Activated naive CD4-positive, alpha-beta T cell treated with anti-CD3 and anti-CD28 coated beads for 36 hours (primary cell): ENCODE data around the gene NAPB. TPM values are rescaled to one million over a fixed set of nuclear protein-coding genes. Genes with fewer than 3 reads are reported as not detected.
A peak's percentile ranks its signal among the peaks of the same experiment; 100 is the strongest.

Experiments
- CTCF ChIA-PET: fragments of 350-600 bp; sonication (Branson Sonifier 250); formaldehyde crosslinking; loops from one replicate; lab custom pipeline; 2021; ENCODE audit warnings: antibody characterized with exemption; lab: Charles Lee
- DNase-seq: peaks from one replicate; pipeline ENCODE4 v3.0.0-alpha.2; 2020
- H3K27ac Mint-ChIP-seq: one replicate; pipeline ENCODE4 v1.8.0; 2021; ENCODE audit warnings: mild to moderate bottlenecking, mixed read lengths
- H3K27me3 Mint-ChIP-seq: one replicate; pipeline ENCODE4 v1.8.0; 2021; ENCODE audit warnings: low read depth, mixed read lengths
- H3K36me3 Mint-ChIP-seq: one replicate; pipeline ENCODE4 v1.8.0; 2021; ENCODE audit warnings: low read depth, mixed read lengths
- H3K4me1 Mint-ChIP-seq: one replicate; pipeline ENCODE4 v1.8.0; 2021; ENCODE audit warnings: low read depth, mixed read lengths
- H3K4me3 Mint-ChIP-seq: one replicate; pipeline ENCODE4 v1.8.0; 2021; ENCODE audit warnings: mild to moderate bottlenecking, moderate library complexity, mixed read lengths
- H3K9me3 Mint-ChIP-seq: one replicate; pipeline ENCODE4 v1.8.0; 2021; ENCODE audit warnings: mixed read lengths
- intact Hi-C: fragments of 100-400 bp; cut with micrococcal nuclease; formaldehyde crosslinking; loops from one replicate; pipeline ENCODE4 v1.15.1; 2023
- total RNA-seq, 2 experiments: library from RNA; stranded (reverse); gene quantifications; one replicate each; pipeline ENCODE4 v1.2.3, GENCODE V29; 2021

NAPB gene
- total RNA-seq, 2 experiments from 2014 or later, result 5.4 to 7.6 TPM

DNA sequence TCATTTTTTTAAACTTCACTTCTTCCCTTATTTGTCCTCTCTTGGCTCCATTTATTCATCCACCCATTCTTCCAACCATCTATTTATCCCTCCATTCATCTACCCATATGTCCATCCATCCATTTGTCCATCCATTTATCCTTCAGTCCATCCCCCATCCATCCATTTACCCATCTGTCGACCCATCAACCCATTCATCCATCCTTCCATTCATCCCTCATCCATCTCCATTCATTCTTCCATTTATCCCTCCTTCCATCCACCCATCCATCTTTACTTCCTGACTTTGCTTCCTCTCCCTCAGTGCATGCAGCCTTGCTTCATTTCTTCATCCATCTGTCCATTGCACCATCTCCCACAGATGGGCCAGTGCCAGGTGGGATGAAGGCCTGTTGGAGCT is 29.6 kb upstream of the NAPB start:
- H3K9me3 Mint-ChIP-seq, result no peaks in the 10 kb centered on the region
- intact Hi-C loops, result no loop called here
- peaks cover under 1% of the 10 kb centered on the region for H3K4me1 Mint-ChIP-seq
- H3K27ac Mint-ChIP-seq, result no peak overlapping the region
- CTCF ChIA-PET, result no interaction called here
- no peaks in the 10 kb centered on the region for H3K36me3 Mint-ChIP-seq
- no peak for DNase-seq
- H3K27me3 Mint-ChIP-seq, result no peaks in the 10 kb centered on the region
- no peak overlapping the region for H3K4me3 Mint-ChIP-seq

DNA sequence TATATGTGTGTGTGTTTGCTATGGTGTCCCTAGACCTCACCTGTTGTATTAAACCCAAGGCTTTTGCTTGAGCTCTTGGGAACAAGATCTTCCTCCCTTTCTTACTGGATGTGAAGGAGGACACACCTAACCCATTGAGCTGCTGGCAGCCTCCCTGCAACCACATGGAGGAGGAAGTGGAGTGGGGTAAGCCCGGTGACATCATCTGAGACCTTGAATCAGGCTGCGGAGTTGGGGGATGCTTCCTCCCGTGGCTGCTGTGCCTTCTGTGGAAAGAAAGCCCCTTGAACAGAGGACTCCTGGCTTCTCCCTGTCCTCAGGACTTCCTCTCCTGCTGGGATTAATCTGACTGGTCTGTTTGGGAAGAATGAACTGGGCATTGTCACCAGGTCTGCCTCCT is 28.1 kb upstream of the NAPB start:
- Mint-ChIP-seq H3K9me3 (no peaks in the 10 kb centered on the region), H3K27ac (no peak overlapping the region), H3K4me3 (no peak overlapping the region), H3K4me1 (no peaks in the 10 kb centered on the region), H3K36me3 (no peaks in the 10 kb centered on the region), H3K27me3 (no peaks in the 10 kb centered on the region)
- CTCF ChIA-PET, result interaction anchor here (0.6 to 1.1 kb wide), 2 partner anchors 8 to 12 kb away, joined by 3 to 4 read pairs; no protein-coding TSS in a partner anchor
- DNase-seq, result no peak
- intact Hi-C loops, result loop anchor here (5.0 to 10.0 kb wide), 2 partner anchors 757 to 1115 kb away; no protein-coding TSS in a partner anchor

DNA sequence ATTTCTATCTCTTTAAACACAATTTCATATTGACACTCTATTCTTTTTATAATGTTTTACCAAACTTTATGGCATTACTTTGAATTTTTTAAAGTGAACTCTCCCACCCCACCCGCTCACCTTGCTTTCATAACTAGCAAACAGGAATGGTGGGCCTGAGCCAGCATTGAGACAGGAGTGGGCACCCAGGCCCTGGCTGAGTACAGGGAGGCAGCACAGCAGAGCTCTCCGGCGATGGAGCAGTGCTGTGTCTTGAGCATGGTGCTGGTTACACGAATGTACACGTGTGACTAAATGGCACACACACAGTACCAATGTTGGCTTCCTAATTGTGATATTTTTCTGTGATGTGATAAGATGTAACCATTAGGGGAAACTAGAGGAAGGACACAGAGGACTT is 26.9 kb upstream of the NAPB start:
- no peaks in the 10 kb centered on the region for H3K4me1 Mint-ChIP-seq
- no peak overlapping the region for H3K4me3 Mint-ChIP-seq
- no peak overlapping the region for H3K27ac Mint-ChIP-seq
- intact Hi-C loops, result loop anchor here (5.0 to 10.0 kb wide), 2 partner anchors 756 to 1113 kb away; no protein-coding TSS in a partner anchor
- no peaks in the 10 kb centered on the region for H3K9me3 Mint-ChIP-seq
- DNase-seq, result no peak
- CTCF ChIA-PET, result no interaction called here
- no peaks in the 10 kb centered on the region for H3K27me3 Mint-ChIP-seq
- no peaks in the 10 kb centered on the region for H3K36me3 Mint-ChIP-seq

DNA sequence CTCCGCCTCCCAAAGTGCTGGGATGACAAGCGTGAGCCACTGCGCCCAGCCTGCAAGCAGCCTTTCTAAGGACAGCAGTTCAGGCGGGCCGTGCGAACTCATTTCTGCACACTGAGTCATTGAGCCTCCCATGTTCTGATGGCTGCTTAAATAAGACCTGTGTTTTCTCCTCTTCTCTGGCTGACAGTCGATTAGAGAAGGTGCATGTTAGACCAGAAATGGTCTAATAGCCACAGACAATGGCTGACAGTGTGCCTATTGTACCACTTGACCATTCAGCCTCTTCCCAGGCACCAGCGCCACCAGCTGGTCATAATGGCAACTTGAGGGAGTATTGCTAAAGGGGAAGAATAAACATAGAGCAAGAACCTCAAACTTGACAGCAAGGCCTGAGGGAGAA is 25.2 kb upstream of the NAPB start:
- Mint-ChIP-seq H3K27ac (no peak overlapping the region), H3K9me3 (no peaks in the 10 kb centered on the region), H3K27me3 (no peaks in the 10 kb centered on the region), H3K4me1 (no peaks in the 10 kb centered on the region), H3K36me3 (no peaks in the 10 kb centered on the region), H3K4me3 (no peak overlapping the region)
- DNase-seq, result peak; percentile 48
- intact Hi-C loops, result loop anchor here (1.0 to 10.0 kb wide), 3 partner anchors 96 to 1112 kb away; partner anchors contain the start of gene NXT1
- CTCF ChIA-PET, result interaction anchor here (0.6 to 1.0 kb wide), 3 partner anchors 13 to 157 kb away, joined by 3 to 4 read pairs (median 3); no protein-coding TSS in a partner anchor

DNA sequence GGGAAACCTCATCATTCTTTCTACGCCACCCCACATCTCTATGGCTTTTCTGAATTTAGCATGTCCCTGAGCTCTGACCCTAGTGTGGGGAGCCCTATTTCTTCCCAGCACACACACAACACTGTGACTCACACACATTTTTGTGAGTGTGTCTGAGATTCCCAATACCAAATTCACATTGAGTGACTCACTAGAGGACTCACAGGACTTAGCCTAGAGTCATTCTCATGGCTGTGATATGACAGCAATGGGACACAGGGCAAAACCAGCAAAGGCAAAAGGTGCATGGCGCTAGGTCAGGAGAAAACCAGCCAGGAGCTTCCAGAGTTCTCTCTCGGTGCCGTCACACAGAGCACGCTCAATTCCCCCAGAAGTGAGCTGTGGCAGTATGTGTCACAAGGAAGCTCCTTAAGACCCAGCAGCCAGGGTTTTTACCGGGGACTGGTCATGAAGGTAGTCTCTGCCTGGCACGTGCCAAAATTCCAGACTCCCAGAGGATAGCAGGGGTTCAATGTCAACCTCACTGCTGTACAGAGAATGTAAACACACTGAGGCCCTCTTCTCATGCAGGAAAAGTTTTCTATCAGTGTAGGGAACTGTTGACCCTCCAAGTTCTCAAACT is 24.4 kb upstream of the NAPB start:
- H3K36me3 Mint-ChIP-seq, result no peaks in the 10 kb centered on the region
- no peaks in the 10 kb centered on the region for H3K9me3 Mint-ChIP-seq
- H3K4me1 Mint-ChIP-seq, result no peaks in the 10 kb centered on the region
- H3K27ac Mint-ChIP-seq, result no peak overlapping the region
- H3K27me3 Mint-ChIP-seq, result no peaks in the 10 kb centered on the region
- intact Hi-C loops, result loop anchor here (1.0 to 10.0 kb wide), 3 partner anchors 95 to 1111 kb away; partner anchors contain the start of gene NXT1
- H3K4me3 Mint-ChIP-seq, result no peak overlapping the region
- DNase-seq, result no peak
- CTCF ChIA-PET, result interaction anchor here (0.6 to 0.7 kb wide), 2 partner anchors 23 to 154 kb away, joined by 4 to 5 read pairs; no protein-coding TSS in a partner anchor

DNA sequence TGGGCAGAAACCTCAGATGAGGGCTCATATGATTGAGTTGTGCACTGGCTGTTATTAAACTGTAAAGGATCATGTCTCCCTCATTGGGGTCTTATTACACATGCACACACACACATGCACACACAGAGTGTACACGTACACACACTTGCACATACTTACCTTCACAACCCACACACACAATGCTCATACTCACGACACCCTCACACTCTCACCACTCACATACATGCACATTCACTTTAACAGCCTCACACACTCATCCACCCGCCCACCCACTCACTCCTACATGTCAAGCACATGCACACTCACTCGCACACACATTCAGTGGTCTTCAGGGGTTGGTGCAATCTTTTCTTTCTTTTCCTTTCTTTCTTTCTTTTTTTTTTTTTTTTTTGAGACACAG is 23.6 kb upstream of the NAPB start:
- no peaks in the 10 kb centered on the region for H3K36me3 Mint-ChIP-seq
- no peak for DNase-seq
- no peaks in the 10 kb centered on the region for H3K27me3 Mint-ChIP-seq
- H3K9me3 Mint-ChIP-seq, result no peaks in the 10 kb centered on the region
- no peaks in the 10 kb centered on the region for H3K4me1 Mint-ChIP-seq
- no peak overlapping the region for H3K27ac Mint-ChIP-seq
- no peak overlapping the region for H3K4me3 Mint-ChIP-seq
- intact Hi-C loops, result loop anchor here (5.0 to 10.0 kb wide), 2 partner anchors 753 to 1110 kb away; no protein-coding TSS in a partner anchor
- CTCF ChIA-PET, result interaction anchor here (0.6 to 1.2 kb wide), 3 partner anchors 22 to 753 kb away, joined by 3 to 5 read pairs (median 3); no protein-coding TSS in a partner anchor

DNA sequence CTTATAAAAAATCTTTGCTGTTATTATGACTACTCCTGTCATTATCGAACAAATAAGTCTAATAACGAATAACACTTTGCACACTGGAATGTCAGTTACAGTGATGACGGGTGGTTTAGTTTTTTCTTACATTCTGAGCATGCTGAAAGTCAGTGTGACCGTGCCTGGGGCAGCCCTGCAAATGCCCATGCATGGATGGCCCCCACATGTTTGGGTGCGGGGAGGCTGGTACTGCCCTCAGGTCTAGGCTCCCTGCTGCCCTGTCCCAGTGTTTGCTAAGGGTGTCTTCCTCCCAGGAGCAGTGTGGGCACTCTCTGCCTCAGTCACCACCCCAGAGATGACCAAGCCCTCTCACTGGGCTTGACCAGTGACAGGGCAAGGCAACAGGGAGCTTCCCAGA is 21.1 kb upstream of the NAPB start:
- Mint-ChIP-seq H3K27me3 (no peaks in the 10 kb centered on the region), H3K4me1 (no peaks in the 10 kb centered on the region), H3K27ac (no peak overlapping the region), H3K9me3 (no peaks in the 10 kb centered on the region), H3K4me3 (no peak overlapping the region), H3K36me3 (no peaks in the 10 kb centered on the region)
- CTCF ChIA-PET, result interaction anchor here (0.6 to 3.2 kb wide), 12 partner anchors 8 to 185 kb away, joined by 3 to 38 read pairs (median 4); partner anchors contain the start of gene NAPB
- no peak for DNase-seq
- intact Hi-C loops, result loop anchor here (1.0 to 10.0 kb wide), 2 partner anchors 164 to 1108 kb away; no protein-coding TSS in a partner anchor

DNA sequence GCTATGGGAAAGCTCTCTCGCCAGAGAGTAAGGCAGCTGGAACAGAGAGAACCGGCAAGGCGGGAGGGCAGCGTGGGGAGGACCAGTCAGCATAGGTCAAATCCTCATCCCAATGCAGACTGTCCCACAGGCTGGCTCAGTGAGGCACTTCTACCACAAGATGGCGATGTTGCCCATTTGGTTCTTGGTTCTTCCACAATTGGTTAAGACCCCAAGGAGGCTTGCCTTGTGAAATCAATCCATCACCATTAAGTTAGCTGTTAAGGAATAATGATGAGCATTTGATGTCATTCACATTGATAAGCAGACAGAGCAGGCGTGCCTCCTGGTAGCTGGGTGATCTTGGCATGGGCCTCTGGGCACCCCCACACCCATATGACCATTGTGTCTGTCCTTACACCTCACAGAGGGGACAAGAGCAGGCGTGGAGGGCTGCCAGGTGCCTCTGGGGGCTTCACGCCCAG is 20.6 kb upstream of the NAPB start:
- intact Hi-C loops, result loop anchor here (1.0 to 10.0 kb wide), 2 partner anchors 164 to 1107 kb away; no protein-coding TSS in a partner anchor
- Mint-ChIP-seq H3K27me3 (no peaks in the 10 kb centered on the region), H3K9me3 (no peaks in the 10 kb centered on the region), H3K27ac (no peak overlapping the region), H3K4me1 (no peaks in the 10 kb centered on the region), H3K36me3 (no peaks in the 10 kb centered on the region), H3K4me3 (no peak overlapping the region)
- peak; percentile 80 for DNase-seq
- CTCF ChIA-PET, result interaction anchor here (0.7 to 3.2 kb wide), 14 partner anchors 8 to 186 kb away, joined by 3 to 38 read pairs (median 3); partner anchors contain the start of gene NAPB

DNA sequence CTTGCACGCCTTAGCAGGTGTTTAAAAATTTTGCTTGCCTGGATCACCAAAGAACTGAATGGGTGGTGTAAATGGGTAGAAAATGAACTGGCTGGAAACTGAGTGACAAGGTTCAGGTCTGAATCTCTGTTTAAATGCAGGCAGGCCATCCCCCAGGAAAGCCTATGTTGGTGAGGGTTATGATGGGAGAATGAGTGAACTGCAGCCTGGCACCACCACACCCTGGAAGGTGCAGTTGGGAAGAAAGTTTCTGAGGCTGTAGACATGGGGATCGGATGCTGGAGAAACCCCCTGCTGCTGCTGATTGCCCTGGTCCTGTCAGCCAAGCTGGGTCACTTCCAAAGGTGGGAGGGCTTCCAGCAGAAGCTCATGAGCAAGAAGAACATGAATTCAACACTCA is 18.7 kb upstream of the NAPB start:
- intact Hi-C loops, result loop anchor here (10.0 kb wide), 1 partner anchor 1105 kb away; no protein-coding TSS in a partner anchor
- Mint-ChIP-seq H3K36me3 (no peaks in the 10 kb centered on the region), H3K27me3 (no peaks in the 10 kb centered on the region), H3K4me1 (no peaks in the 10 kb centered on the region), H3K9me3 (no peaks in the 10 kb centered on the region), H3K4me3 (no peak overlapping the region), H3K27ac (no peak overlapping the region)
- CTCF ChIA-PET, result interaction anchor here (0.8 to 1.2 kb wide), 3 partner anchors 48 to 167 kb away, joined by 3 to 6 read pairs (median 3); no protein-coding TSS in a partner anchor
- DNase-seq, result no peak

DNA sequence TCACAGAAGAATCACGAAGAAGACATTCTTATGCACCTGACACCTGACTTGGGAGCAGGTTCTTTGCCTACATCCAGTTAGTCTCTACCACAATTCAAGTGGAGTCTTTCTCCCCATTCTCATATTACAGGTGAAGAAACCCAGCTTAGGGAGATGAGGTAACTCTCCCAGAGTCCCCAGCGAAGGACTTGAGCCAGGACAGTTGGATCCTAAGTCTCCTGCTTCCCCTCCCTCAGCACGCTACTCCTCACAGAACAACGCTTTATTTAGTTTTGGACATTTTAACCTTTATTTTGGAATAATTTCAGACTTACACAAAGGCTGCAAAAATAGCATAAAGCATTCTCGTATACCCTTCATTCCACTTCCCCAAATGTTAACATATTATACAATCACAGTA is 17.4 kb upstream of the NAPB start:
- Mint-ChIP-seq H3K36me3 (no peaks in the 10 kb centered on the region), H3K4me3 (no peak overlapping the region), H3K9me3 (no peaks in the 10 kb centered on the region), H3K27ac (no peak overlapping the region), H3K4me1 (no peaks in the 10 kb centered on the region), H3K27me3 (no peaks in the 10 kb centered on the region)
- intact Hi-C loops, result no loop called here
- CTCF ChIA-PET, result no interaction called here
- no peak for DNase-seq

DNA sequence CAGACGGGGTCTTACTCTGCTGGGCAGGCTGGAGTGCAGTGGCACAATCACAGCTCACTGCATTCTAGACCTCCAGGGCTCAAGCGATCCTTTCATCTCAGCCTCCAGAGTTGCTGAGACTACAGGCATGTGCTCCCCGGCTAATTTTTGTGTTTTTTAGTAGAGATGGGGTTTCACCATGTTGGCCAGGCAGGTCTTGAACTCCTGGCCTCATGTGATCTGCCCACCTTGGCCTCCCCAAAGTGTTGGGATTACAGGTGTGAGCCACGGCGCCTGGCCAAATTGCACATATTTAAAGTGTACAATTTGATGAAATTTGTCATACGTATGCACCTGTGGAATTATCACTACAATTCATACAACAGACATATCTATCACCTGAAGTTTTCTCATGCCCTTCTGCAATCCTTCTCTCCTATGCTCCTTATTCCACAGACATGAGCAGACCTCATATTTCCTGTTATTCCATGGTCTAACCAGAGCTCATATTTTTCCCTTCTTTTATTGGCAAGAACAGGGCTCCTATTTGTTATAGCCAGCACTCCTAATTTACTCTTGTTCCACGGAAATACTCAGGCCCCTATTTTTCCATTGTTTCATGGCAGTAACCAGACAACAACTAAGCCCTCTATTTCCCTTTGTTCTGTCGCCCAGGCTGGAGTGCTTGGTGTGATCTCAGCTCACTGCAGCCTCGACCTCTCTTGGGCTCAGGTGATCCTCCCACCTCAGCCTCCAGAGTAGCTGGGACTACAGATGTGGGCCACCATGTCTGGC is 16.0 kb upstream of the NAPB start:
- CTCF ChIA-PET, result no interaction called here
- no peaks in the 10 kb centered on the region for H3K27me3 Mint-ChIP-seq
- H3K4me3 Mint-ChIP-seq, result no peak overlapping the region
- no peak overlapping the region for H3K27ac Mint-ChIP-seq
- no peaks in the 10 kb centered on the region for H3K36me3 Mint-ChIP-seq
- no peak for DNase-seq
- no peaks in the 10 kb centered on the region for H3K4me1 Mint-ChIP-seq
- intact Hi-C loops, result no loop called here
- no peaks in the 10 kb centered on the region for H3K9me3 Mint-ChIP-seq

DNA sequence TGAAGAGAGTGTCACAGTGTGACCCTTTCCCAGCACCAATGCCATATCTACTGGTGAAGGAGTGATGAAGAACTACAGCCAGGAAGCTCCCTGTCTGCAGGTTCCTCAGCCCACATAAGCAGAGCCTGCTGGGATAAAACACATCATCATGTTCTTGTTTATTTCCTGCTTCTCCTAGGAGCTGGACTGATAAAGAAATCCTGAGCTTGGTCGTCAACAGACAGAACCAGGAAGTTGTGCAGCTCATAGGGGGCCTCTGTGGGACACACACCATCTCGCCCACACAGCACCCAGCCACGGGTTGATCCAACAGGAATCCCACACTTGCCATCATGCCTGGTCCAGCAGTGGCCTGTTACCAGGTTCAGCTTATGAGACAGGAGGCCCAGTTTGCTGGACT is 15.4 kb upstream of the NAPB start:
- no peaks in the 10 kb centered on the region for H3K9me3 Mint-ChIP-seq
- no peaks in the 10 kb centered on the region for H3K36me3 Mint-ChIP-seq
- no peaks in the 10 kb centered on the region for H3K4me1 Mint-ChIP-seq
- H3K27me3 Mint-ChIP-seq, result no peaks in the 10 kb centered on the region
- intact Hi-C loops, result no loop called here
- H3K27ac Mint-ChIP-seq, result no peak overlapping the region
- CTCF ChIA-PET, result interaction anchor here (0.7 kb wide), 1 partner anchor 170 kb away, joined by 3 read pairs; no protein-coding TSS in a partner anchor
- DNase-seq, result no peak
- no peak overlapping the region for H3K4me3 Mint-ChIP-seq
